Activated B cell treated with CpG ODN at 0.5 μM for 24 hours (primary cell): ENCODE data around the gene ARID3A. TPM values are rescaled to one million over a fixed set of nuclear protein-coding genes. Genes with fewer than 3 reads are reported as not detected.
"Not testable (repeated sequence)": the region's sequence is repeated elsewhere in the genome, so short reads cannot be mapped to it uniquely, and the experiment has no call there.

Experiments used
- ATAC-seq: fragments of 200-7000 bp; cut with Tn5 transposase; one replicate; pipeline ENCODE4 v1.10.0; 2021; ENCODE audit warnings: low read depth, mild to moderate bottlenecking, moderate library complexity
- CTCF ChIA-PET: fragments of 350-600 bp; sonication (Branson Sonifier 250); formaldehyde crosslinking; loops from one replicate; lab custom pipeline; 2021; ENCODE audit warnings: antibody characterized with exemption; lab: Charles Lee
- POLR2A ChIA-PET: fragments of 350-600 bp; sonication (Branson Sonifier 250); formaldehyde crosslinking; loops from one replicate; lab custom pipeline; 2021; ENCODE audit warnings: antibody characterized with exemption; lab: Charles Lee
- DNase-seq: peaks from one replicate; pipeline ENCODE4 v3.0.0; 2022
- H3K27ac Mint-ChIP-seq: one replicate; pipeline ENCODE4 v1.8.0; 2020; ENCODE audit warnings: mixed read lengths
- H3K27me3 Mint-ChIP-seq: one replicate; pipeline ENCODE4 v1.8.0; 2021; ENCODE audit warnings: mixed read lengths
- H3K36me3 Mint-ChIP-seq: one replicate; pipeline ENCODE4 v1.8.0; 2021; ENCODE audit warnings: low read depth, mixed read lengths
- H3K4me1 Mint-ChIP-seq: one replicate; pipeline ENCODE4 v1.8.0; 2021; ENCODE audit warnings: mixed read lengths
- H3K4me3 Mint-ChIP-seq: one replicate; pipeline ENCODE4 v1.8.0; 2020; ENCODE audit warnings: mild to moderate bottlenecking, mixed read lengths
- H3K9me3 Mint-ChIP-seq: one replicate; pipeline ENCODE4 v1.8.0; 2020; ENCODE audit warnings: mixed read lengths
- intact Hi-C: fragments of 100-400 bp; cut with micrococcal nuclease; formaldehyde crosslinking; loops from one replicate; pipeline ENCODE4 v1.15.1; 2024
- total RNA-seq: library from RNA; stranded (reverse); gene quantifications from 2 replicates; pipeline ENCODE4 v1.2.3, GENCODE V29; 2022
- TF ChIP-seq, protein P1 (sequence below): fragments of 200-600 bp; IDR thresholded peaks from one replicate; pipeline ENCODE4 v1.8.0; 2022; ENCODE audit warnings: antibody characterized with exemption, mild to moderate bottlenecking

Gene ARID3A
- total RNA-seq, 1 donor from 2014 or later = 74.9 TPM

GRCh38 chr19:889662-890295 is 36.1 kb upstream of the ARID3A start:
- no peak overlapping the region for H3K4me3 Mint-ChIP-seq
- ATAC-seq = no peak
- ChIA-PET CTCF (no interaction called here), POLR2A (no interaction called here)
- no peaks in the 10 kb centered on the region for H3K27me3 Mint-ChIP-seq
- no peak for DNase-seq
- H3K36me3 Mint-ChIP-seq = peaks cover 38% of the 10 kb centered on the region
- H3K9me3 Mint-ChIP-seq = no peaks in the 10 kb centered on the region
- intact Hi-C loops = no loop called here
- no peak overlapping the region for H3K27ac Mint-ChIP-seq
- TF ChIP-seq, protein P1, sequence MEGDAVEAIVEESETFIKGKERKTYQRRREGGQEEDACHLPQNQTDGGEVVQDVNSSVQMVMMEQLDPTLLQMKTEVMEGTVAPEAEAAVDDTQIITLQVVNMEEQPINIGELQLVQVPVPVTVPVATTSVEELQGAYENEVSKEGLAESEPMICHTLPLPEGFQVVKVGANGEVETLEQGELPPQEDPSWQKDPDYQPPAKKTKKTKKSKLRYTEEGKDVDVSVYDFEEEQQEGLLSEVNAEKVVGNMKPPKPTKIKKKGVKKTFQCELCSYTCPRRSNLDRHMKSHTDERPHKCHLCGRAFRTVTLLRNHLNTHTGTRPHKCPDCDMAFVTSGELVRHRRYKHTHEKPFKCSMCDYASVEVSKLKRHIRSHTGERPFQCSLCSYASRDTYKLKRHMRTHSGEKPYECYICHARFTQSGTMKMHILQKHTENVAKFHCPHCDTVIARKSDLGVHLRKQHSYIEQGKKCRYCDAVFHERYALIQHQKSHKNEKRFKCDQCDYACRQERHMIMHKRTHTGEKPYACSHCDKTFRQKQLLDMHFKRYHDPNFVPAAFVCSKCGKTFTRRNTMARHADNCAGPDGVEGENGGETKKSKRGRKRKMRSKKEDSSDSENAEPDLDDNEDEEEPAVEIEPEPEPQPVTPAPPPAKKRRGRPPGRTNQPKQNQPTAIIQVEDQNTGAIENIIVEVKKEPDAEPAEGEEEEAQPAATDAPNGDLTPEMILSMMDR = no peak
- peaks cover 18% of the 10 kb centered on the region for H3K4me1 Mint-ChIP-seq

DNA sequence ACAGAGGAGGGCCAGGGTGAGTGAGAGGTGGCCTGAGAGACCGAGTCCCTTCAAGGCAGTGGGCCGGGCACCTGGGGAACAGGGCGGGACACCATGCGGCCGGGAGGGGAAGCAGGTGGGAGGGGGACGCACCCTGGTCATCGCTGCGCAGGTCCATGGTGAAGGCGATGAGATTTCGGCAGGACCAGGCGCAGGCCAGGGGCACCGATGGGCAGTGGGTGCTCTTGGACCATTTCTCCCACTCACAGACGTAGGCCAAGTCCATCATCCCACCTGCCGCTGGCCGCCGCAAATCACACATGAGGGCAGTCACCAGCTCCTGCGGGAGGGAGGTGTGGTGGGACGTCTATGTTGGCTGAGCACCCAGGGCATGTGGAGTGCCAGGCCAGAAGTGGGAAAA is 35.0 kb upstream of the ARID3A start:
- ATAC-seq (no peak), DNase-seq (no peak)
- Mint-ChIP-seq H3K36me3 (peaks cover 35% of the 10 kb centered on the region), H3K27ac (peak overlapping the region; percentile 31), H3K4me1 (peaks cover 18% of the 10 kb centered on the region), H3K27me3 (no peaks in the 10 kb centered on the region), H3K4me3 (peak overlapping the region; percentile 59), H3K9me3 (no peaks in the 10 kb centered on the region)
- CTCF ChIA-PET = no interaction called here
- POLR2A ChIA-PET = no interaction called here
- TF ChIP-seq, protein P1 = no peak
- intact Hi-C loops = no loop called here

DNA sequence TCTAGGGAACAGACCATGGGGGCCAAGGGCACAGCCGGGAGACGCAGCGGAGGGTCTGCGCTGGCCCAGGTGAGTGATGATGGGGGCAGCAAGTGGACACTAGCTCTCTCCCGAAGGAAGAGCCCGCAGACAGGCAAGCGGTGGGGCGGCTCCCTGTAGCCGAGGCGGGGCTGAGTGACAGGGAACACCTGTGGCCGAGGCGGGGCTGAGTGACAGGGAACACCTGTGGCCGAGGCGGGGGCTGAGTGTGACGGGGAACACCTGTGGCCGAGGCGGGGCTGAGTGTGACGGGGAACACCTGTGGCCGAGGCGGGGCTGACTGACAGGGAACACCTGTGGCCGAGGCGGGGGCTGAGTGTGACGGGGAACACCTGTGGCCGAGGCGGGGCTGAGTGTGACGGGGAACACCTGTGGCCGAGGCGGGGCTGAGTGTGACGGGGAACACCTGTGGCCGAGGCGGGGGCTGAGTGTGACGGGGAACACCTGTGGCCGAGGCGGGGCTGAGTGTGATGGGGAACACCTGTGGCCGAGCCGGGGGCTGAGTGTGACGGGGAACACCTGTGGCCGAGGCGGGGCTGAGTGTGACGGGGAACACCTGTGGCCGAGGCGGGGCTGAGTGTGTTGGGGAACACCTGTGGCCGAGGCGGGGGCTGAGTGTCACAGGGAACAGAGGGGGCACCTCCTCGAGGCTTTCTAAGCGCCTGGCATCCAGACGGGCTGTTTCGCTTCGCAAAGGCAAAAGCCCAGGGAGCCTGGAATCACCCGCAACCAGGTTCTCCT is 34.2 kb upstream of the ARID3A start:
- Mint-ChIP-seq H3K27ac (peak overlapping the region; percentile 76), H3K36me3 (peaks cover 37% of the 10 kb centered on the region), H3K4me3 (peak overlapping the region; percentile 82), H3K4me1 (peaks cover 21% of the 10 kb centered on the region)
- POLR2A ChIA-PET = interaction anchor here (1.6 to 7.8 kb wide), 3 partner anchors 15 to 26 kb away, joined by 7 to 213 read pairs (median 16); partner anchors contain the start of gene R3HDM4
- H3K9me3 Mint-ChIP-seq, DNase-seq, CTCF ChIA-PET, ATAC-seq, H3K27me3 Mint-ChIP-seq: not testable (repeated sequence)
- intact Hi-C loops = loop anchor here (2.0 kb wide), 1 partner anchor 19 kb away; no protein-coding TSS in a partner anchor

DNA sequence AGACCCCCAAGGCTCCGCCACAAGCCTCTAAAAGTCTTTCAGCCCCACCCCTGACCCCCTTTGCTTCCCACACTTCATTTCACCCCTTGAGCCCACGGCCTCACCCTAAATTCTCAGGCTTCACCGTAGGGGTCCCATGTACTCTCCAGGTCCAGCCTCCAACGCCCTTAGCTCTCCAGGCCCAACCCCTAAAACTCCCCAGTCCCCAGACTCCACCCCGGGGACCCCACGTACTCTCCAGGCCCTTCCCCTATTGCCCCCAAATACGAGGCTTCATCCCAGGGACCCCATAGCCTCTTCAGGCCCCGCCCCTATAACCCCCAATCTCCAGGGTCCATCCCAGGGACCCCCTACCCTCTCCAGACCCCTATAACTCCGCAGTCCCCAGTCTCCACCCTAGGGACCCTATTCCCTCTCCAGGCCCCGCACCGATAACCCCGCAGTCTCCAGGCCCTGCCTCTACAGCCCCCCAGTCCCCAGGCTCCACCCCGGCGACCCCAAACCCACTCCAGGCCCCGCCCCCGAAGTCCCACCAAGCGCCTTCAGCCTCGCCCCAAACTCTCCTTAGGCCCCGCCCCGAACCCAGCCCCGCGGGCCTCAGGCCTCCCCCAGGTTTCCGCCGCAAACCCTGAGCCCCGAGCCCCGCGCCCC is 33.5 kb upstream of the ARID3A start:
- intact Hi-C loops = loop anchor here (2.0 kb wide), 1 partner anchor 20 kb away; no protein-coding TSS in a partner anchor
- POLR2A ChIA-PET = interaction anchor here (1.0 to 7.8 kb wide), 13 partner anchors 13 to 377 kb away, joined by 3 to 213 read pairs (median 7); partner anchors contain the start of genes CIRBP, PTBP1, R3HDM4 and WDR18
- TF ChIP-seq, protein P1 = no peak
- peaks cover 39% of the 10 kb centered on the region for H3K36me3 Mint-ChIP-seq
- ATAC-seq (peak; percentile 34), DNase-seq (no peak)
- H3K27me3 Mint-ChIP-seq = no peaks in the 10 kb centered on the region
- peaks cover 21% of the 10 kb centered on the region for H3K4me1 Mint-ChIP-seq
- CTCF ChIA-PET = interaction anchor here (1.2 kb wide), 1 partner anchor 28 kb away, joined by 5 read pairs; no protein-coding TSS in a partner anchor
- peak overlapping the region; percentile 82 for H3K4me3 Mint-ChIP-seq
- peak overlapping the region; percentile 76 for H3K27ac Mint-ChIP-seq
- H3K9me3 Mint-ChIP-seq = no peaks in the 10 kb centered on the region

DNA sequence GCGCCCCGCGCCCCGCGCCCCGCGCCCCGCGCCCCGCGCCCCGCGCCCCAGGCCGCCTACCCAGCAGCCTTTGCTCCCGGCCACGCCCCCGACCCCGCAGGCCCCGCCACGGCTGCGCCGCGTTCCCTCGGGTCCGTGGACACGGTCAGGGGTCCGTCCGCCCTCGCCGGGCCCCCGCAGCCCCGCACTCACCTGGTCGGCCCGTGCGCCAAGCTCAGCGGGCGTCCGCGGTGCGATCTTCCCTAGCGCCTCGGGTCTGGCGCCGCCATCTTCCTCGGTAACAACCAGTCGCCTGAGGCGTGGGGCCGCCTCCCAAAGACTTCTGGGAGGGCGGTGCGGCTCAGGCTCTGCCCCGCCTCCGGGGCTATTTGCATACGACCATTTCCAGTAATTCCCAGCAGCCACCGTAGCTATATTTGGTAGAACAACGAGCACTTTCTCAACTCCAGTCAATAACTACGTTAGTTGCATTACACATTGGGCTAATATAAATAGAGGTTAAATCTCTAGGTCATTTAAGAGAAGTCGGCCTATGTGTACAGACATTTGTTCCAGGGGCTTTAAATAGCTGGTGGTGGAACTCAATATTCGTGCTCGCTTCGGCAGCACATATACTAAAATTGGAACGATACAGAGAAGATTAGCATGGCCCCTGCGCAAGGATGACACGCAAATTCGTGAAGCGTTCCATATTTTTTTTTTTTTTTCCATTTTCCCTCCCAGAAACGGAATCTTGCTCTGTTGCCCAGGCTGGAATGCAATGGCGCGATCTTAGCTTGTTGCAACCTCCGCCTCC is 32.7 kb upstream of the ARID3A start, which contains the start of the genes MED16 and RNU6-9:
Gene MED16 (minus strand): TSS at position 294 of the 796 bp plus-strand sequence. CDS start 2,056 bp downstream, outside the sequence.
Gene RNU6-9 (plus strand): TSS at position 591 of the 796 bp plus-strand sequence.
- Mint-ChIP-seq H3K27me3 (no peaks in the 10 kb centered on the region), H3K4me1 (peaks cover 21% of the 10 kb centered on the region), H3K27ac (peak within 1 kb of the TSS; percentile 99), H3K36me3 (peaks cover 41% of the 10 kb centered on the region), H3K9me3 (no peaks in the 10 kb centered on the region), H3K4me3 (peak within 1 kb of the TSS; percentile 91)
- CTCF ChIA-PET = interaction anchor here (0.9 to 1.2 kb wide), 3 partner anchors 14 to 29 kb away, joined by 5 to 6 read pairs (median 5); no protein-coding TSS in a partner anchor
- DNase-seq (peak; percentile 87), ATAC-seq (peak; percentile 93)
- TF ChIP-seq, protein P1 = no peak
- intact Hi-C loops = loop anchor here (1.0 to 2.0 kb wide), 5 partner anchors 16 to 96 kb away; partner anchors contain the start of genes KISS1R and PTBP1
- POLR2A ChIA-PET = interaction anchor here (0.7 to 7.8 kb wide), 16 partner anchors 14 to 382 kb away, joined by 3 to 213 read pairs (median 6); partner anchors contain the start of genes CIRBP, FAM174C, PTBP1 and R3HDM4
